Activated CD8-positive, alpha-beta memory T cell treated with anti-CD3 and anti-CD28 coated beads, Interleukin-2, amount 50 U/mL, for 24 hours (primary cell): Measurements from ENCODE around the gene ZNF804A.

ENCODE experiments used
- DNase-seq: peaks from one replicate; pipeline ENCODE4 v3.0.0-alpha.2; 2020; ENCODE audit errors: extremely low read depth

ZNF804A gene

GRCh38 chr2:184938221-184938985, 340.1 kb downstream of the ZNF804A start:
- no peak for DNase-seq

DNA sequence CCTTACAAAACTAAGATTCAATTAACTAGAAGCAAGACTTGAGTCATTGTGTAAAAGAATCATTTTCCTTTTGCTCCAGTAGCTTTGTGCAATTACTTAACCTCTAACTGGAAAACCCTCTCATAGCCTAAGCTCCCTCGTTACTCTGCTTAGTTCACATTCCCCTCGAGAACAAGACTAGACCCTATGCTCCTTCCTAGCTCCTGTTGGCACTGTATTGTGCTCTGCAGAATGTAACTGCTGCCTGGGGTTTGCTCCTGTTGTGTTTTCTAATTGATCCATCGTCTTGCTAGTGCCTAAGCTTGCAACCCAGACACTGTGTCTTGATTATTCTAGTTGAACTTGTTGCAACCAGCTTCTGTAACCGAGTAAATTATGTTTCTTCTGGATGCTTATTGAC, 347.0 kb downstream of the ZNF804A start:
- DNase-seq, result no peak

DNA sequence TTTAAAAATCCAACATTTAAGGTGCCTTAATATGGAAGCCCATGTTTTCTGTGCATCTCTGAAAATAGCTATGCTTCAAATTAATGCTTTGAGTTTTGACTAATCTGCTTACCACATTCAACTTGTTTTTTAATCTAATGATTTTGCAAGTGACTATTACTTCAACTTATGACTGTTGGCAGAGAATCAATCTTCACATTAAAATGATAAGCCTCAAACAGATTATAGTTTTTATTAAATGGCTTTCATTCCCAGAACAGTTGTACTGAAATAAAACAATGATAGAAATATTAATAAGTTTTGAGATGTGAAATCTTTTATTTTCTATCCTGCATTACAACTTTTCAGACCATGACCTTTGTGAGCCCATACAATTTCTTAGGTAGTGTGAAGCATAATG, 347.5 kb downstream of the ZNF804A start:
- no peak for DNase-seq

GRCh38 chr2:184956856-184957255, 358.5 kb downstream of the ZNF804A start:
- DNase-seq, result no peak

- no peak for DNase-seq
Observed at GRCh38 chr2:184971546-184972068, 373.3 kb downstream of the ZNF804A start.
